H1 (cell line): ENCODE measurements around the gene PSMG2. TPM values are rescaled to one million over a fixed set of nuclear protein-coding genes. Genes with fewer than 3 reads are reported as not detected.
A peak's percentile ranks its signal among the peaks of the same experiment; 100 is the strongest.

Experiments used
- CTCF ChIA-PET: fragments of 300-600 bp; sonication (Branson Sonifier 250); formaldehyde crosslinking; loops from one replicate; lab custom pipeline; 2021; ENCODE audit not compliant: partially characterized antibody; lab: Charles Lee
- POLR2A ChIA-PET: fragments of 300-600 bp; sonication (Branson Sonifier 250); formaldehyde crosslinking; loops from one replicate; lab custom pipeline; 2021; ENCODE audit warnings: inconsistent platforms; ENCODE audit not compliant: partially characterized antibody; lab: Charles Lee
- DNase-seq, 2 experiments: peaks; one replicate each; pipeline versions ENCODE4 v3.0.0 to v3.0.0-alpha.2; 2010 to 2022; ENCODE audit warnings: low spot score in 2 of 2, low read depth in 1 of 2, mixed read lengths in 1 of 2
- FAIRE-seq: peaks from 2 replicates; lab custom pipeline; 2011; peaks lifted over from hg19 to GRCh38; lab: Jason Lieb, UNC
- H2AFZ ChIP-seq: 2 replicates; pipeline ENCODE4 v1.8.1; 2012; ENCODE audit warnings: low read length, inconsistent platforms
- H2AK5ac ChIP-seq: 2 replicates; pipeline ENCODE4 v1.6.1; 2013; ENCODE audit warnings: low read depth, low read length
- H2BK120ac ChIP-seq: replicated peaks from 2 replicates; pipeline ENCODE3; 2013; ENCODE audit warnings: low read depth, low read length, inconsistent platforms
- H2BK12ac ChIP-seq: 2 replicates; pipeline ENCODE4 v1.6.1; 2013; ENCODE audit warnings: low read depth, low read length
- H2BK15ac ChIP-seq: 2 replicates; pipeline ENCODE4 v1.6.1; 2013; ENCODE audit warnings: low read length
- H2BK20ac ChIP-seq: 2 replicates; pipeline ENCODE4 v1.6.1; 2013; ENCODE audit warnings: low read length
- H2BK5ac ChIP-seq: 2 replicates; pipeline ENCODE4 v1.6.1; 2013; ENCODE audit warnings: low read depth, low read length
- H3K14ac ChIP-seq: 2 replicates; pipeline ENCODE4 v1.6.1; 2013; ENCODE audit warnings: inconsistent platforms; ENCODE audit not compliant: insufficient read length
- H3K18ac ChIP-seq: 2 replicates; pipeline ENCODE4 v1.6.1; 2013; ENCODE audit warnings: low read length; ENCODE audit errors: extremely low read depth
- H3K23ac ChIP-seq: 2 replicates; pipeline ENCODE4 v1.6.1; 2013; ENCODE audit warnings: inconsistent platforms; ENCODE audit not compliant: insufficient read length
- H3K23me2 ChIP-seq: 2 replicates; pipeline ENCODE4 v1.6.1; 2013; ENCODE audit warnings: low read depth, low read length
- H3K27ac ChIP-seq: 2 replicates; pipeline ENCODE4 v1.6.1; 2011; ENCODE audit warnings: low read depth, low read length, inconsistent platforms
- H3K27me3 ChIP-seq, 4 experiments: replicated peaks in 1 of 4; 1 replicate in 1 of 4; 2 replicates in 3 of 4; pipeline versions ENCODE4 v1.6.1 to v1.8.1; 2011 to 2013; ENCODE audit warnings: low read length in 3 of 4, mild to moderate bottlenecking in 3 of 4, inconsistent platforms in 2 of 4, mixed read lengths in 2 of 4, moderate library complexity in 1 of 4; ENCODE audit not compliant: control insufficient read depth in 3 of 4, insufficient read depth in 3 of 4; ENCODE audit errors: extremely low read depth in 1 of 4
- H3K36me3 ChIP-seq, 4 experiments: 2 replicates each; pipeline versions ENCODE4 v1.6.1 to v1.8.1; 2011 to 2013; ENCODE audit warnings: mild to moderate bottlenecking in 4 of 4, low read length in 3 of 4, moderate library complexity in 2 of 4, control low read depth in 1 of 4, inconsistent platforms in 1 of 4; ENCODE audit not compliant: insufficient read depth in 4 of 4, control insufficient read depth in 2 of 4
- H3K4ac ChIP-seq: replicated peaks from 2 replicates; pipeline ENCODE3; 2013; ENCODE audit warnings: low read length, low read depth, mixed read lengths, inconsistent platforms; ENCODE audit not compliant: insufficient read length
- H3K4me1 ChIP-seq, 4 experiments: replicated peaks in 1 of 4; 1 replicate in 1 of 4; 2 replicates in 3 of 4; pipeline versions ENCODE4 v1.6.1 to v1.8.1; 2011 to 2013; ENCODE audit warnings: low read length in 3 of 4, inconsistent platforms in 2 of 4, mixed read lengths in 1 of 4; ENCODE audit not compliant: insufficient read depth in 4 of 4, control insufficient read depth in 3 of 4
- H3K4me2 ChIP-seq, 2 experiments: 2 replicates each; pipeline versions ENCODE4 v1.6.1 to v1.8.1; 2011 to 2013; ENCODE audit warnings: low read depth in 2 of 2, low read length in 2 of 2, control low read depth in 1 of 2, inconsistent platforms in 1 of 2, mild to moderate bottlenecking in 1 of 2; ENCODE audit not compliant: insufficient read depth in 1 of 2
- H3K4me3 ChIP-seq, 4 experiments: fragments of 200-600, 300-600 bp in 1 of 4; sonication (generic), shearing (Covaris generic), sonication (Bioruptor Twin) in 1 of 4; 2 replicates each; pipeline versions ENCODE4 v1.5.1 to v1.8.1; 2011 to 2016; ENCODE audit warnings: low read length in 4 of 4, low read depth in 3 of 4, control low read depth in 2 of 4, inconsistent platforms in 2 of 4, mild to moderate bottlenecking in 2 of 4, mixed read lengths in 1 of 4, moderate library complexity in 1 of 4; ENCODE audit not compliant: insufficient read depth in 2 of 4; ENCODE audit errors: extremely low read depth in 1 of 4
- H3K56ac ChIP-seq: replicated peaks from 2 replicates; pipeline ENCODE3; 2013; ENCODE audit warnings: low read depth, mild to moderate bottlenecking, mixed read lengths, low read length, inconsistent platforms; ENCODE audit not compliant: insufficient read length
- H3K79me1 ChIP-seq: 2 replicates; pipeline ENCODE4 v1.6.1; 2013; ENCODE audit warnings: low read depth, low read length, control low read depth
- H3K79me2 ChIP-seq, 2 experiments: 2 replicates each; pipeline versions ENCODE4 v1.6.1 to v1.8.1; 2012 to 2013; ENCODE audit warnings: low read length in 2 of 2, mild to moderate bottlenecking in 2 of 2, inconsistent platforms in 1 of 2; ENCODE audit not compliant: insufficient read depth in 2 of 2, control insufficient read depth in 1 of 2
- H3K9ac ChIP-seq, 4 experiments: replicated peaks in 1 of 4; 1 replicate in 1 of 4; 2 replicates in 3 of 4; pipeline versions ENCODE4 v1.6.1 to v1.8.1; 2011 to 2013; ENCODE audit warnings: low read depth in 3 of 4, low read length in 3 of 4, control low read depth in 2 of 4, mild to moderate bottlenecking in 2 of 4, moderate library complexity in 2 of 4, inconsistent platforms in 1 of 4; ENCODE audit errors: extremely low read depth in 1 of 4
- H3K9me3 ChIP-seq, 2 experiments: 2 replicates each; pipeline versions ENCODE4 v1.6.1 to v1.8.1; 2012 to 2013; ENCODE audit warnings: mild to moderate bottlenecking in 2 of 2, moderate library complexity in 2 of 2, control low read depth in 1 of 2, inconsistent platforms in 1 of 2, low read depth in 1 of 2, low read length in 1 of 2, mixed read lengths in 1 of 2; ENCODE audit not compliant: insufficient read depth in 2 of 2
- H4K20me1 ChIP-seq, 2 experiments: replicated peaks in 1 of 2; 2 replicates each; pipeline versions ENCODE3 to v1.8.1; 2011 to 2013; ENCODE audit warnings: inconsistent platforms in 2 of 2, low read length in 2 of 2, mild to moderate bottlenecking in 1 of 2; ENCODE audit not compliant: insufficient read depth in 2 of 2, control insufficient read depth in 1 of 2
- H4K5ac ChIP-seq: 2 replicates; pipeline ENCODE4 v1.6.1; 2013; ENCODE audit warnings: low read length, low read depth, mixed read lengths, inconsistent platforms; ENCODE audit not compliant: insufficient read length
- H4K8ac ChIP-seq: 2 replicates; pipeline ENCODE4 v1.8.0; 2013; ENCODE audit warnings: mild to moderate bottlenecking, moderate library complexity, low read length, inconsistent platforms; ENCODE audit not compliant: insufficient read depth; ENCODE audit errors: extremely low read depth
- H4K91ac ChIP-seq: replicated peaks from 2 replicates; pipeline ENCODE3; 2013; ENCODE audit warnings: low read length, mixed read lengths, inconsistent platforms; ENCODE audit not compliant: insufficient read length
- ASH2L ChIP-seq: fragments of 200-600, 300-600 bp; sonication (generic); IDR thresholded peaks from one replicate; pipeline ENCODE4 v1.7.1; 2017; ENCODE audit warnings: low read length
- CBX5 ChIP-seq: fragments of 300-800, 300-1000 bp; sonication (generic); IDR thresholded peaks from 2 replicates; pipeline ENCODE4 v1.7.1; 2016; ENCODE audit warnings: antibody characterized with exemption, low read length, low read depth
- CHD2 ChIP-seq: IDR thresholded peaks from 2 replicates; pipeline ENCODE4 v1.6.1; 2012; ENCODE audit warnings: low read length, improper control_type of control experiment
- GTF2F1 ChIP-seq: IDR thresholded peaks from 2 replicates; pipeline ENCODE4 v1.6.1; 2012; ENCODE audit warnings: low read depth, low read length, improper control_type of control experiment, borderline replicate concordance
- KDM4A ChIP-seq: IDR thresholded peaks from one replicate; pipeline ENCODE4 v1.7.1; 2012; ENCODE audit warnings: low read depth, mild to moderate bottlenecking, moderate library complexity, low read length, inconsistent platforms; ENCODE audit not compliant: severe bottlenecking
- KDM5A ChIP-seq: fragments of 200-600 bp; IDR thresholded peaks from 2 replicates; pipeline ENCODE4 v1.7.1; 2012; ENCODE audit warnings: mild to moderate bottlenecking, low read length, inconsistent platforms, mixed read lengths
- MAX ChIP-seq: IDR thresholded peaks from 2 replicates; pipeline ENCODE4 v1.6.1; 2012; ENCODE audit warnings: inconsistent platforms
- PHF8 ChIP-seq: fragments of 200-600 bp; sonication (generic); conservative IDR thresholded peaks from 2 replicates; pipeline ENCODE4 v1.7.1; 2012; ENCODE audit warnings: low read depth, mild to moderate bottlenecking, inconsistent platforms, low read length, moderate library complexity
- RAD21 ChIP-seq, 2 experiments: IDR thresholded peaks in 1 of 2; conservative IDR thresholded peaks in 1 of 2; 2 replicates each; pipeline ENCODE4 v1.6.1; 2011; ENCODE audit warnings: low read depth in 2 of 2, low read length in 2 of 2, improper control_type of control experiment in 1 of 2, inconsistent platforms in 1 of 2, mild to moderate bottlenecking in 1 of 2, moderate library complexity in 1 of 2
- RXRA ChIP-seq: IDR thresholded peaks from 2 replicates; pipeline ENCODE4 v1.6.1; 2011; ENCODE audit warnings: low read depth, mild to moderate bottlenecking, low read length, moderate library complexity; ENCODE audit not compliant: insufficient read depth
- SIN3A ChIP-seq, 2 experiments: IDR thresholded peaks in 1 of 2; conservative IDR thresholded peaks in 1 of 2; 2 replicates each; pipeline ENCODE4 v1.6.1; 2011 to 2012; ENCODE audit warnings: low read length in 2 of 2, improper control_type of control experiment in 1 of 2, low read depth in 1 of 2, mild to moderate bottlenecking in 1 of 2
- WGBS, 2 experiments: shearing (Covaris generic) in 1 of 2; methylation state at CpG; one replicate each; pipeline versions ENCODE4 v1.1.6 to v1.1.7; 2013 to 2015; ENCODE audit warnings: low lambda C conversion rate in 2 of 2, mixed read lengths in 2 of 2, inconsistent platforms in 1 of 2, low coverage in 1 of 2, missing lambda C conversion rate in 1 of 2; ENCODE audit not compliant: insufficient replicate concordance in 2 of 2, insufficient coverage in 1 of 2, insufficient read length in 1 of 2; ENCODE audit errors: extremely low coverage in 1 of 2, missing lambda C conversion rate in 1 of 2; 5-methylcytosine and 5-hydroxymethylcytosine counted together
- polyA plus RNA-seq, 7 experiments: library from polyadenylated mRNA; depleted of rRNA in 3 of 7; stranded (reverse) in 5 of 7; unstranded in 2 of 7; fragments of >200 nt in 5 of 7; fragments of 200-250 nt in 2 of 7; gene quantifications; 1 replicate in 5 of 7; 2 replicates in 1 of 7; 4 replicates in 1 of 7; pipeline versions ENCODE4 v1.2.1 to v1.2.3, GENCODE V29; 2011 to 2013; ENCODE audit warnings: missing spikeins in 2 of 7, mixed read lengths in 2 of 7
- total RNA-seq: library from RNA; stranded (reverse); fragmentation: NEBNext Ultra II Directional; extraction: Animal tissue kit (Norgen Biotek cat#: 25700); gene quantifications from 2 replicates; pipeline ENCODE4 v1.2.1, GENCODE V29; 2021

Gene PSMG2
- total and polyA plus RNA-seq, 2 of the 8 experiments (the other 6 are each of a cell fraction or from before 2014, with no cell fraction given) = 52.9 to 79.3 TPM

GRCh38 chr18:12703096-12703567 lies 290 bp downstream of the PSMG2 start:
- Histone ChIP-seq H3K14ac (no peak overlapping the region), H3K4me2 (peak overlapping the region; percentile 67 to 95), H3K4ac (no peak overlapping the region), H3K18ac (no peak overlapping the region; the same call in 1 of the 2 replicates), H4K8ac (peak overlapping the region; percentile 100; the same call in 1 of the 2 replicates), H3K79me2 (peaks cover 26 to 53% of the 10 kb centered on the region in 2 experiments), H2AFZ (no peak overlapping the region), H3K23me2 (peaks cover 8% of the 10 kb centered on the region; the same call in 1 of the 2 replicates), H2BK5ac (peak overlapping the region; percentile 98), H2AK5ac (no peak overlapping the region), H3K4me1 (peaks cover 0 to 10% (median 2%) of the 10 kb centered on the region in 4 experiments; a peak in 3 of 7 replicates), H4K91ac (peak overlapping the region; percentile 7), H4K5ac (no peak overlapping the region), H3K27me3 (no peaks in the 10 kb centered on the region), H3K9ac (peak overlapping the region; percentile 56 to 98 (median 96)), H3K36me3 (peaks cover 0 to 28% (median 19%) of the 10 kb centered on the region in 4 experiments; a peak in 6 of 8 replicates), H4K20me1 (no peaks in the 10 kb centered on the region), H2BK120ac (no peak overlapping the region), H3K56ac (peak overlapping the region; percentile 36), H3K79me1 (peaks cover 4% of the 10 kb centered on the region; the same call in 1 of the 2 replicates), H2BK15ac (no peak overlapping the region), H2BK12ac (peak overlapping the region; percentile 68; the same call in 1 of the 2 replicates), H3K4me3 (peak overlapping the region; percentile 95 to 97 (median 95)), H2BK20ac (no peak overlapping the region), H3K9me3 (no peaks in the 10 kb centered on the region), H3K27ac (peak overlapping the region; percentile 98), H3K23ac (no peak overlapping the region)
- CTCF ChIA-PET = no interaction called here
- FAIRE-seq = no peak
- no peak for DNase-seq
- 3% methylated on average over 28 of the region's 28 CpGs; no CpG with 5 or more reads in 1 of the 2 experiments for WGBS, 2 experiments
- POLR2A ChIA-PET = interaction anchor here (0.7 to 3.9 kb wide), 16 partner anchors 10 to 416 kb away, joined by 3 to 25 read pairs (median 4); partner anchors contain the start of gene AFG3L2
- TF ChIP-seq KDM4A (no peak), PHF8 (peak; percentile 74), SIN3A (conservative IDR thresholded peaks at IDR 0.05 in 1 of 2, IDR thresholded peaks at IDR 0.05 in 1 of 2; ENCODE audit: low read depth in 1 of 2, low read length in 2 of 2) (0 out of 4 replicates have a peak, but pooled peaks have one; percentile 17 to 27), ASH2L (peak; percentile 73), RAD21 (IDR thresholded peaks at IDR 0.05 in 1 of 2, conservative IDR thresholded peaks at IDR 0.05 in 1 of 2; ENCODE audit: low read depth in 2 of 2, low read length in 2 of 2) (no peak), MAX (no peak), RXRA (no peak), KDM5A (0 out of 2 replicates have a peak, but pooled peaks have one; percentile 41), CHD2 (no peak), CBX5 (no peak), GTF2F1 (no peak)
